ENCODE measurements around the gene CYP26A1.

Gene CYP26A1

DNA sequence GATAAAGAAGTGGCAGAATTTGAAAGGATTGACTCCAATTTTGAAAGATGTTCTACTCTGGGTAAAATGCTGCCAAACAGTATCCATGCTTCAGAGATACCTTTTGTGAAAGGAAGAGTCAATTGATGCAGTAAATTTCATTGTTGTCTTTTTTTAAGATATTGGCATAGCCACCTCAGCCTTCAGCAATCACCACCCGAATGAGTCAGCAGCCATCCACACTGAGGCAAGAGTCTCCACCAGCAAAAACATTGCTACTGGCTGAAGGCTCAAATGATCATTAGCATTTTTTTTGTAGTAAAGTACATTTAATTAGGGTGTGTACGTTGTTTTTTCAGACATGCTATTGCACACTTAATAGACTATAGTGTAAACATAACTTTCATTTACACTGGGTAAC, 44.8 kb upstream of the CYP26A1 start:
- no peak overlapping the region for H3K4me3 ChIP-seq (ENCODE audit: low read depth in 1 of 2, low read length in 2 of 2)
- H4K20me1 ChIP-seq (ENCODE audit: insufficient read depth, low read length): no peaks in the 10 kb centered on the region
- H3K27me3 ChIP-seq (ENCODE audit: insufficient read depth, low read length, poor library complexity): no peaks in the 10 kb centered on the region
- H3K4me2 ChIP-seq (ENCODE audit: insufficient read depth, low read length): no peak overlapping the region
- H3K4me1 ChIP-seq (ENCODE audit: insufficient read depth, low read length): no peaks in the 10 kb centered on the region
- no peak overlapping the region for H2AFZ ChIP-seq (ENCODE audit: low read depth, low read length)
- TF ChIP-seq EZH2 (IDR thresholded peaks at IDR 0.05; ENCODE audit: borderline replicate concordance, low read depth, low read length, severe bottlenecking): no peak
- TF ChIP-seq, protein P1, sequence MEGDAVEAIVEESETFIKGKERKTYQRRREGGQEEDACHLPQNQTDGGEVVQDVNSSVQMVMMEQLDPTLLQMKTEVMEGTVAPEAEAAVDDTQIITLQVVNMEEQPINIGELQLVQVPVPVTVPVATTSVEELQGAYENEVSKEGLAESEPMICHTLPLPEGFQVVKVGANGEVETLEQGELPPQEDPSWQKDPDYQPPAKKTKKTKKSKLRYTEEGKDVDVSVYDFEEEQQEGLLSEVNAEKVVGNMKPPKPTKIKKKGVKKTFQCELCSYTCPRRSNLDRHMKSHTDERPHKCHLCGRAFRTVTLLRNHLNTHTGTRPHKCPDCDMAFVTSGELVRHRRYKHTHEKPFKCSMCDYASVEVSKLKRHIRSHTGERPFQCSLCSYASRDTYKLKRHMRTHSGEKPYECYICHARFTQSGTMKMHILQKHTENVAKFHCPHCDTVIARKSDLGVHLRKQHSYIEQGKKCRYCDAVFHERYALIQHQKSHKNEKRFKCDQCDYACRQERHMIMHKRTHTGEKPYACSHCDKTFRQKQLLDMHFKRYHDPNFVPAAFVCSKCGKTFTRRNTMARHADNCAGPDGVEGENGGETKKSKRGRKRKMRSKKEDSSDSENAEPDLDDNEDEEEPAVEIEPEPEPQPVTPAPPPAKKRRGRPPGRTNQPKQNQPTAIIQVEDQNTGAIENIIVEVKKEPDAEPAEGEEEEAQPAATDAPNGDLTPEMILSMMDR (IDR thresholded peaks at IDR 0.05; ENCODE audit: borderline replicate concordance, extremely low read depth, low read length, poor library complexity, severe bottlenecking): no peak
- no peak overlapping the region for H3K9ac ChIP-seq (ENCODE audit: low read depth, low read length)
- peaks cover 8% of the 10 kb centered on the region; the same call in 1 of the 2 replicates for H3K36me3 ChIP-seq (ENCODE audit: insufficient read depth, low read length)
- DNase-seq (no peak), ATAC-seq (ENCODE audit: insufficient read depth, low read depth) (no peak)
- H3K27ac ChIP-seq (ENCODE audit: low read length): no peak overlapping the region
- H3K79me2 ChIP-seq (ENCODE audit: insufficient read depth, low read length): no peaks in the 10 kb centered on the region
- H3K9me3 ChIP-seq (ENCODE audit: insufficient read depth, low read length, severe bottlenecking): peaks cover 3% of the 10 kb centered on the region

DNA sequence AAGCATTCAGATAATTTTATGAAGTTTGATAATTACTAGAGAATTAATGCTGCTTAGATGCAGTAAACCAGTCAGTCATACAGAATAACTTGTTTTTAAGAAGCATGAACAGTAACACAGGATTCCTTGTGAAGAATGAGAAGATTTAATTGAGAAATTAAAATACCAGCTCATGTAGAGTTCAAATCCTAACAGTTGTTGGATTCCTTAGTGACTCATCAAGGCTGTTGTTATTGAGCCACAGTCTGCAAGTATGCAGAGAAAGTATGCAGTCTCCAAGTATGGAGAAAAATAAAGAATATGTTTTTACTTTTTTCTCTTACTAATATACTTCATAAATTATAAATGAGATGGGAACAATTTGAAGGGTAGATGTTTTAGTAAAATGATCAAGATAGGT, 43.3 kb upstream of the CYP26A1 start:
- H2AFZ ChIP-seq (ENCODE audit: low read depth, low read length): no peak overlapping the region
- H3K36me3 ChIP-seq (ENCODE audit: insufficient read depth, low read length): peaks cover 8% of the 10 kb centered on the region; the same call in 1 of the 2 replicates
- H4K20me1 ChIP-seq (ENCODE audit: insufficient read depth, low read length): no peaks in the 10 kb centered on the region
- H3K9ac ChIP-seq (ENCODE audit: low read depth, low read length): no peak overlapping the region
- H3K4me2 ChIP-seq (ENCODE audit: insufficient read depth, low read length): no peak overlapping the region
- H3K4me1 ChIP-seq (ENCODE audit: insufficient read depth, low read length): no peaks in the 10 kb centered on the region
- no peaks in the 10 kb centered on the region for H3K27me3 ChIP-seq (ENCODE audit: insufficient read depth, low read length, poor library complexity)
- H3K27ac ChIP-seq (ENCODE audit: low read length): no peak overlapping the region
- no peak for TF ChIP-seq EZH2 (IDR thresholded peaks at IDR 0.05; ENCODE audit: borderline replicate concordance, low read depth, low read length, severe bottlenecking)
- TF ChIP-seq, protein P1 (IDR thresholded peaks at IDR 0.05; ENCODE audit: borderline replicate concordance, extremely low read depth, low read length, poor library complexity, severe bottlenecking): no peak
- no peaks in the 10 kb centered on the region for H3K79me2 ChIP-seq (ENCODE audit: insufficient read depth, low read length)
- H3K4me3 ChIP-seq (ENCODE audit: low read depth in 1 of 2, low read length in 2 of 2): no peak overlapping the region
- ATAC-seq (ENCODE audit: insufficient read depth, low read depth): no peak
- no peak for DNase-seq
- peaks cover 3% of the 10 kb centered on the region for H3K9me3 ChIP-seq (ENCODE audit: insufficient read depth, low read length, severe bottlenecking)

DNA sequence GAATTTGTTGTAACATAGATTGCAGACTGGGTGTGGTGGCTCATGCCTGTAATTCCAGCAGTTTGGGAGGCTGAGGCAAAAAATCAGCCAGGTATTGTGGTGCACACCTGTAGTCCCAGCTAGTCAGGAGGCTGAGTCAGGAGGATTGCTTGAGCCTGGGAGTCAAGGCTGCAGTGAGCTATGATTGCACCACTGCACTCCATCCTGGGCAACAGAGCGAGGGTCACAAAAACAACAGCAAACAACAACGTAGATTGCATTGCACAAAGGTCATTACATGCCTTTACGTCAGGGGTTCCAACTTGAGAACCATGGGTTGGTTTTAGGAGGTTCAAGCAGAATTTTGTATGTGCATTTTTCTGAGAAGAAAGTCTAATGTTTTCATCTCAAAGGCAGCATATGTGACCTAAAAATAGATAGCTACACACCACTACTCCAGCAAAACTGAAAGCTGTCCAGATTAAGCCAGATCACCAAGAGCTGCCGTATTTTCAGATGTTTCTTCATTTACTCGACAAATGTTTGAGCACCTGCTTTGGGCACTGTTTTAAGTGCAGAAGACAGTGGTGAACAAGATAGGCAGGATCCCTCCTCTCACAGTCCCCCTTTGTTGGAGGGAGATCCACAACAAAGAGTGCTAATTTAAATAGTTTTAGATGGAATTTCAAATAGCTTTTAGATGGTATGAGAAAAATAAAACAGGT, 41.4 kb upstream of the CYP26A1 start:
- no peak for ATAC-seq (ENCODE audit: insufficient read depth, low read depth)
- TF ChIP-seq EZH2 (IDR thresholded peaks at IDR 0.05; ENCODE audit: borderline replicate concordance, low read depth, low read length, severe bottlenecking): no peak
- TF ChIP-seq, protein P1 (IDR thresholded peaks at IDR 0.05; ENCODE audit: borderline replicate concordance, extremely low read depth, low read length, poor library complexity, severe bottlenecking): no peak
- Histone ChIP-seq H4K20me1 (ENCODE audit: insufficient read depth, low read length) (no peaks in the 10 kb centered on the region), H3K27ac (ENCODE audit: low read length) (no peak overlapping the region), H3K27me3 (ENCODE audit: insufficient read depth, low read length, poor library complexity) (no peaks in the 10 kb centered on the region), H3K4me2 (ENCODE audit: insufficient read depth, low read length) (no peak overlapping the region), H2AFZ (ENCODE audit: low read depth, low read length) (no peak overlapping the region), H3K9ac (ENCODE audit: low read depth, low read length) (no peak overlapping the region), H3K9me3 (ENCODE audit: insufficient read depth, low read length, severe bottlenecking) (no peaks in the 10 kb centered on the region), H3K36me3 (ENCODE audit: insufficient read depth, low read length) (no peaks in the 10 kb centered on the region; the same call in 1 of the 2 replicates), H3K4me1 (ENCODE audit: insufficient read depth, low read length) (no peaks in the 10 kb centered on the region), H3K79me2 (ENCODE audit: insufficient read depth, low read length) (no peaks in the 10 kb centered on the region), H3K4me3 (ENCODE audit: low read depth in 1 of 2, low read length in 2 of 2) (no peak overlapping the region)
- no peak for DNase-seq
